ENCODE measurements around the gene DISC1. TPM values are rescaled to one million over a fixed set of nuclear protein-coding genes. Genes with fewer than 3 reads are reported as not detected.

The DISC1 gene
- polyA plus RNA-seq, 1 donor from 2014 or later, result 0.84 TPM

DNA sequence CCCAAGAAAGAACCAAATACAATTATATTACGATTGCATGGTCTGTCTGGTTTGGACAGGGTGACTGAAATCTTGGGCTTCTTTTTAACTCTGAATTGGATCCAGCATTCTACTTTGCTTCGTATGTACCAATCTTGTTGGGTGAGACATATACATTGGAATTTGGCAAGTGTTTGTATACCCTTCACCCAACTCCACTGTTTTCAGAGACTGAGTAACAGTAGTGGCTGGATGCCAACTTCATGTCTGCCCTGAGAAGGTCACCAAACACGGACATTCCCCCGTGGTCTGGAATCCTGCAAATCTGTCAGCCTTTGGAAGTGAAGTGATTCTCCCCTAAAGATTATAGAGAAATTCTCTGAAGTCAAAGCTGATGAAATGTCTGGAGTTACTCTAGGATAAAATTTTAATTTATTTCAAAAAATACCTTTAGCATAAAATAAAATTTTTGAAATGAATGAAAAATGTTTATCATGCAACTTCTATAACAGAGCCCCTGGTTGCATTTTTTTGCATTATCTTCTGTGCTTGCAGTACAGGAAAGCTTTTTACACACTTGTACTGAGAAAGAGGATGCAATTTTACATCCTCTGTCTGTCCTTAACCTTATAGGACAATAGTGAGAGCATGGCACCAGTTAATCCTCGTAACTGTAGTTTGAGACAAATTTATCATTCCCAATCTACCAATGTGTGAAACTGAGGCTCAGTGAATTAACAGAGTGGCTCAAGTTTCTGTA is 201.8 kb downstream of the DISC1 start:
- Histone ChIP-seq H3K9me3 (ENCODE audit: low read length) (no peaks in the 10 kb centered on the region), H4K20me1 (ENCODE audit: insufficient read depth) (no peaks in the 10 kb centered on the region), H3K9ac (ENCODE audit: low read length) (no peak overlapping the region), H3K36me3 (ENCODE audit: insufficient read depth, low read length) (no peaks in the 10 kb centered on the region), H2AFZ (ENCODE audit: low read depth, low read length) (no peak overlapping the region), H3F3A (ENCODE audit: insufficient read depth, low read length, poor library complexity, severe bottlenecking) (no peaks in the 10 kb centered on the region), H3K79me2 (replicated peaks; ENCODE audit: insufficient read depth, low read length) (no peaks in the 10 kb centered on the region), H3K27me3 (ENCODE audit: insufficient read depth, low read depth, low read length) (no peaks in the 10 kb centered on the region), H3K4me2 (ENCODE audit: low read length) (no peak overlapping the region), H3K9me2 (ENCODE audit: insufficient read depth, low read length) (no peaks in the 10 kb centered on the region), H3K4me3 (ENCODE audit: low read length) (no peak overlapping the region), H3K27ac (ENCODE audit: low read length) (no peak overlapping the region)
- TF ChIP-seq EZH2 (IDR thresholded peaks at IDR 0.05; ENCODE audit: borderline replicate concordance, insufficient read depth, low read length, poor library complexity, severe bottlenecking) (no peak), MXI1 (conservative IDR thresholded peaks at IDR 0.05; ENCODE audit: poor library complexity, severe bottlenecking) (no peak), RAD21 (conservative IDR thresholded peaks at IDR 0.05) (no peak), SMC3 (conservative IDR thresholded peaks at IDR 0.05; ENCODE audit: poor library complexity) (no peak), EP300 (conservative IDR thresholded peaks at IDR 0.05; ENCODE audit: poor library complexity, severe bottlenecking) (no peak)
- TF ChIP-seq, protein P1, sequence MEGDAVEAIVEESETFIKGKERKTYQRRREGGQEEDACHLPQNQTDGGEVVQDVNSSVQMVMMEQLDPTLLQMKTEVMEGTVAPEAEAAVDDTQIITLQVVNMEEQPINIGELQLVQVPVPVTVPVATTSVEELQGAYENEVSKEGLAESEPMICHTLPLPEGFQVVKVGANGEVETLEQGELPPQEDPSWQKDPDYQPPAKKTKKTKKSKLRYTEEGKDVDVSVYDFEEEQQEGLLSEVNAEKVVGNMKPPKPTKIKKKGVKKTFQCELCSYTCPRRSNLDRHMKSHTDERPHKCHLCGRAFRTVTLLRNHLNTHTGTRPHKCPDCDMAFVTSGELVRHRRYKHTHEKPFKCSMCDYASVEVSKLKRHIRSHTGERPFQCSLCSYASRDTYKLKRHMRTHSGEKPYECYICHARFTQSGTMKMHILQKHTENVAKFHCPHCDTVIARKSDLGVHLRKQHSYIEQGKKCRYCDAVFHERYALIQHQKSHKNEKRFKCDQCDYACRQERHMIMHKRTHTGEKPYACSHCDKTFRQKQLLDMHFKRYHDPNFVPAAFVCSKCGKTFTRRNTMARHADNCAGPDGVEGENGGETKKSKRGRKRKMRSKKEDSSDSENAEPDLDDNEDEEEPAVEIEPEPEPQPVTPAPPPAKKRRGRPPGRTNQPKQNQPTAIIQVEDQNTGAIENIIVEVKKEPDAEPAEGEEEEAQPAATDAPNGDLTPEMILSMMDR (IDR thresholded peaks at IDR 0.05; ENCODE audit: poor library complexity, severe bottlenecking), result no peak

DNA sequence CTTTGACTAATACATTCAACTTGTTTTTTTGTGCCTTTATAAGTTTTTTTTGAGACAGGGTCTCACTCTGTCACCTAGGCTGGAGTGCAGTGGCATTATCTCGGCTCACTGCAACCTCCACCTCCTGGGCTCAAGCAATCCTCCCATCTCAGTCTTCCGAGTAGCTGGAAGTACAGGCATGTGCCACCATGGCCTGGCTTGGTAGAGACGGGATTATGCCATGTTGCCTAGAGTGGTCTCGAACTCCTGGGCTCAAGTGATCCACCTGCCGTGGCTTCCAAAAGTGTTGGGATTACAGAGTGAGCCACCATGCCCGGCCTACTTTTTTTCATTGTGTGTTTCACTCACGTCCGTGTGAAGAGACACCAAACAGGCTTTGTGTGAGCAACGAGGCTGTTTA is 202.7 kb downstream of the DISC1 start:
- no peaks in the 10 kb centered on the region for H3K27me3 ChIP-seq (ENCODE audit: insufficient read depth, low read depth, low read length)
- TF ChIP-seq MXI1 (conservative IDR thresholded peaks at IDR 0.05; ENCODE audit: poor library complexity, severe bottlenecking) (no peak), TAF1 (IDR thresholded peaks at IDR 0.05; ENCODE audit: low read depth) (no peak), EP300 (conservative IDR thresholded peaks at IDR 0.05; ENCODE audit: poor library complexity, severe bottlenecking) (no peak), SMC3 (conservative IDR thresholded peaks at IDR 0.05; ENCODE audit: poor library complexity) (no peak), RAD21 (conservative IDR thresholded peaks at IDR 0.05) (no peak), POLR2AphosphoS5 (IDR thresholded peaks at IDR 0.05) (no peak)
- TF ChIP-seq, protein P2, sequence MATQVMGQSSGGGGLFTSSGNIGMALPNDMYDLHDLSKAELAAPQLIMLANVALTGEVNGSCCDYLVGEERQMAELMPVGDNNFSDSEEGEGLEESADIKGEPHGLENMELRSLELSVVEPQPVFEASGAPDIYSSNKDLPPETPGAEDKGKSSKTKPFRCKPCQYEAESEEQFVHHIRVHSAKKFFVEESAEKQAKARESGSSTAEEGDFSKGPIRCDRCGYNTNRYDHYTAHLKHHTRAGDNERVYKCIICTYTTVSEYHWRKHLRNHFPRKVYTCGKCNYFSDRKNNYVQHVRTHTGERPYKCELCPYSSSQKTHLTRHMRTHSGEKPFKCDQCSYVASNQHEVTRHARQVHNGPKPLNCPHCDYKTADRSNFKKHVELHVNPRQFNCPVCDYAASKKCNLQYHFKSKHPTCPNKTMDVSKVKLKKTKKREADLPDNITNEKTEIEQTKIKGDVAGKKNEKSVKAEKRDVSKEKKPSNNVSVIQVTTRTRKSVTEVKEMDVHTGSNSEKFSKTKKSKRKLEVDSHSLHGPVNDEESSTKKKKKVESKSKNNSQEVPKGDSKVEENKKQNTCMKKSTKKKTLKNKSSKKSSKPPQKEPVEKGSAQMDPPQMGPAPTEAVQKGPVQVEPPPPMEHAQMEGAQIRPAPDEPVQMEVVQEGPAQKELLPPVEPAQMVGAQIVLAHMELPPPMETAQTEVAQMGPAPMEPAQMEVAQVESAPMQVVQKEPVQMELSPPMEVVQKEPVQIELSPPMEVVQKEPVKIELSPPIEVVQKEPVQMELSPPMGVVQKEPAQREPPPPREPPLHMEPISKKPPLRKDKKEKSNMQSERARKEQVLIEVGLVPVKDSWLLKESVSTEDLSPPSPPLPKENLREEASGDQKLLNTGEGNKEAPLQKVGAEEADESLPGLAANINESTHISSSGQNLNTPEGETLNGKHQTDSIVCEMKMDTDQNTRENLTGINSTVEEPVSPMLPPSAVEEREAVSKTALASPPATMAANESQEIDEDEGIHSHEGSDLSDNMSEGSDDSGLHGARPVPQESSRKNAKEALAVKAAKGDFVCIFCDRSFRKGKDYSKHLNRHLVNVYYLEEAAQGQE (IDR thresholded peaks at IDR 0.05; ENCODE audit: borderline replicate concordance), result no peak
- TF ChIP-seq, protein P1 (IDR thresholded peaks at IDR 0.05; ENCODE audit: poor library complexity, severe bottlenecking), result no peak
- H3K4me3 ChIP-seq (ENCODE audit: low read length), result no peak overlapping the region
- no peaks in the 10 kb centered on the region for H3F3A ChIP-seq (ENCODE audit: insufficient read depth, low read length, poor library complexity, severe bottlenecking)
- no peaks in the 10 kb centered on the region for H3K36me3 ChIP-seq (ENCODE audit: insufficient read depth, low read length)
- no peaks in the 10 kb centered on the region for H4K20me1 ChIP-seq (ENCODE audit: insufficient read depth)
- no peaks in the 10 kb centered on the region for H3K79me2 ChIP-seq (replicated peaks; ENCODE audit: insufficient read depth, low read length)
- no peaks in the 10 kb centered on the region for H3K9me3 ChIP-seq (ENCODE audit: low read length)
- H2AFZ ChIP-seq (ENCODE audit: low read depth, low read length), result no peak overlapping the region
- H3K9ac ChIP-seq (ENCODE audit: low read length), result no peak overlapping the region
- no peaks in the 10 kb centered on the region for H3K9me2 ChIP-seq (ENCODE audit: insufficient read depth, low read length)
- no peak overlapping the region for H3K4me2 ChIP-seq (ENCODE audit: low read length)
- H3K27ac ChIP-seq (ENCODE audit: low read length), result no peak overlapping the region

Measured in neural cell (in vitro differentiated cells).